HG03064 (cell line): ENCODE results near the gene MBOAT7.
"Not testable (repeated sequence)": the region's sequence is repeated elsewhere in the genome, so short reads cannot be mapped to it uniquely, and the experiment has no call there.

ENCODE experiments used
- ATAC-seq: cut with Tn5 transposase; IDR thresholded peaks from one replicate; pipeline ENCODE4 v1.9.1; 2021; ENCODE audit warnings: low read depth; ENCODE audit not compliant: unreplicated experiment

The MBOAT7 gene

DNA sequence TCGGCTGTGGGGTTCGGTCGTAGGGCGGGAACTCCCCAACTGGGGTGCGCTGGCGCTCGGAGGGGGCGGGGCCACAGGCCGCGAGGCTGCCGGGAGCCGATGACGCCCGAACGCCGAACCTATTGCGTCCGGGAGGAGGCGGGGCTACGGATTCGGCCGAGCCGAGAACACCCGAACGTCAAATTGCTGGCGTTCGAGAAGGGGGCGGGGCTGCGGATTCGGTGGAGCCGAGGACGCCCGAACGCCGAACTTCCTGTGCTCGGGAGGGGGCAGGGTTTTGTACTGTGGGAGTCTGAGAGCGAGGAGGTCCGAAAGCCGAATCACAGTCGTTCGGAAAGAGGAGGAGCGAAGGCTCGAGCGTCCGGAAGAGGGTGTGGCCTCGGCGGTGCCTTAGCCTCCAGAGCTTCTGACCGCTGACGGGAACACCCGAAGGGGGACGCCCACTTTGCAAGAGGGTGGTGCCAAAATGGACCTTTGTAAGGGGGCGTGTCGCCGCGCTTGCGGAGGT lies 1.2 kb upstream of the MBOAT7 start:
- ATAC-seq, result peak; percentile 42

DNA sequence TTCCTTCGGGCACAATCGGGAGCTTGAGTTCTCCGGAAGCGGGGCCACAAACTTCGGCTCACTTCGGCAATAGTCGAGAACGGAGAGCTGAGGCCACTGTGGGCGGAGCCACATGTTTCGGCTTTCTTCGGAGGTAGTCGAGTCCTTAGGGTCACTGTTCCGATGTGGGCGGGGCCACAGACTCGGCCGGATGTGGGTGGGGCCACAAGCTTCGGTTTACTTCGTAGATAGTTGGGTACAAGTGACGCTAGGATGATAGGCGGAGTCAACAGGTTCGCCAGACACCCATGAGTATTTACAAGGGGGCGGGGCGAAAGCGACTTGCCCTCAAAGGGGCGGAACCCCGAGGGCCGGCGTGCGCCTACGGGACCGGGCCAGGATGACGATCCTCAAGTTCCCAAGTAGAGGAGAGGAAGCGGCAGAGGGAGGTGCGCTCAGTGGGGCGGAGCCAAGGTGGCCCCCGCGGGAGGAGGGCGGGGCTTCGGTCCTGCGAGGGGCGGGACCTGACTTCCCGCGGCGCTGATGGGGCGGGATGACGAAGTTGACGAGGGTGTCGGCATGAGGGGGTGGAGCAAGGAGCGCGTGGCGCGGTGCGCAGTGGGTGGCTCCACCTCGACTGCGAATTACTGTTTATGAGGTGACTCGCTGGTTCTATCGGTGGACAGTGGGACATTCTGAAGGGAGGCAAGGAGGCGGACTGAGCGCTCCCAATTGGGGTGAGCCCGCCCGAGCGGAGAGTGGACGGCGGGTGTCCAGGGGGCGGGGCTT lies 539 bp upstream of the MBOAT7 start:
- peak; percentile 46 for ATAC-seq

DNA sequence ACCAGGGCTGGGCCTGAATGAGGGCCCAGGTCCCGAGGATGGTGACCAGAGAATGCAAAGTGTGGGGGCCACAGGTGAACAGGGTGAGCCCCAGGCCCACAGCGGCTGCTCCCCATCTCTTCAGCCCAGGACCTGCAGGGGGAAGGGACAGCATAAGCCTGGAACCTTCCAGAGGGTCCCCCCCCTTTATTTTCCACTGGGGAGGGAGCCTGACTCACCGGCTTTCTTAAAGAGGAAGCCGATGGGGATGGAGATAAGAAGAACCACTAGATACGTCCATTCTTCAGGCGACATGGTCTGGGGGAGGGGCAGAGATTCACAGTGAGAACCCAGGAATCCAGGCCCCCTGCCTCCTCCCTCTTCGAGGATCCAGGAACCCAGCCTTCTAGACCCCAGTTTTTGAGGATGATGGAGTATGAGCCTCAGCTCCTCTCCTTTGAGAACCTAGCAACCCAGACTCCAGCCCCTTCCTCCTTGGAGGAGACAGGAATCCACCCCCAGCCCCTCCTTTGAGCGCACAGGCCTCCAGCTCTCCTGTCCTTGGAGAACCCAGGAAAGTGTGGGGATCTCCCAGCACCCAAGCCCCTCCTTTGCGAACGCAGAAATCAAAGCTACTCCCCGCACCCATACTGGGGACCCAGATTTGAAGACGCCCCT lies 1.0 kb downstream of the MBOAT7 start:
- no peak for ATAC-seq

DNA sequence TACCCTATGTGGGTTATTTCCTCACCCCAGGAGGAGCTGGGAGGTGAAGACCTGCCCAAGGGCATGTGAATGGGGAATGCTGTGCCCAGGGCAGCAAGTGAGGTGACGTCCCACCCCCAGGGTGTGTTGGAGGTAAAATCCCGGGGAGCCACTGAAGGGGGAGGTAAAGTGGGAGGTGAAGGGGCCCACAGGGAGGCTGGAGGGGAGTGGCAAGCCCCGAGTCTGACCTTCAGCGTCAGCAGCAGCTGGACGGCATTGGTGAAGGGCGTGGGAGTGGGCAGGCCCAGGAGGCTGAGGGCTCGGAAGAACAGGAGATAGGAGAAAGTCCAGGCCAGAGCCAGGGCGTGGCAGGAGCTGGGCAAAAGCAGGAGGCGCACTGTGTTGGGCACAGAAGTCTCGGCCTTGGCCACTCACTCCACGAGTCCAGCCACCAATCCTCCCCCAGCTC lies 2.4 kb downstream of the MBOAT7 start:
- ATAC-seq, result no peak

DNA sequence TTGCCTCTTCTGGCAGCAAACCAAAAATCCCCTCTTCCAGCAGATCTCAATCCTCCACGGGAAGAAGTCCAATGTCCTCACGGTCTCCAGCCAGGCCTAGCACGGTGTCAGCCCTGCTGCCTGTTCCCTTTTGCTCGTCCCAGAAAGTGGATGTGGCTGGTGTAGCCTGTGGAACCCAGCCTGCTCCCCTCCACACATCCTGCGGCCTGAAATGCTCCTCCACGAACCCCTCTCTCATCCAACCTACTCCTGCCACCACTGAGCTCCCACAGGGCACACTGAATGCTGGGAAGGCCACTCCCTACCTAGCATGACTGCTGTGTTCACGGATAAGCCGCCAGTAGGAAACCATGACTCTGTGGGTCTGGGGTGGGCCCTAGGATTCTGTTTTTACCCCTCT lies 3.0 kb downstream of the MBOAT7 start:
- ATAC-seq, result no peak

DNA sequence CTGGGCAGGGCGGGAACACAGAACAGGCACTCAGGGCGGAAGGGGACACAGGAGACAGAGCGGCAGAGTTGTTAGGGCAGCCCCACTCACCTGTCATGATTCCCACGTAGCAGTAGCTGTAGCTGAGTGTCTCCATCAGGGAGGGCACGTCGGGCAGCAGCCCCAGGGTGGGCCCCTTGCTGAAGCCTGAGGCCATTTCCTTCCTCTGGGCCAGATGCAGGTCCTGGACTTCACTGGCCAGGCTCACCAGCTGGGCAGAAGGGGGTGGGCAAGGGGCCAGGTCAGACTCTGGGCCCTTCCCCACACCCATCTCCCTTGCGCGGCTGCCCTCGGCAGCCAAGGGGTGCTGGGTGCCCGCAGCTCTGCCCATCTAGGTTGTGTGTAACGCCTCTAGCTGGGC lies 5.9 kb downstream of the MBOAT7 start:
- no peak for ATAC-seq

DNA sequence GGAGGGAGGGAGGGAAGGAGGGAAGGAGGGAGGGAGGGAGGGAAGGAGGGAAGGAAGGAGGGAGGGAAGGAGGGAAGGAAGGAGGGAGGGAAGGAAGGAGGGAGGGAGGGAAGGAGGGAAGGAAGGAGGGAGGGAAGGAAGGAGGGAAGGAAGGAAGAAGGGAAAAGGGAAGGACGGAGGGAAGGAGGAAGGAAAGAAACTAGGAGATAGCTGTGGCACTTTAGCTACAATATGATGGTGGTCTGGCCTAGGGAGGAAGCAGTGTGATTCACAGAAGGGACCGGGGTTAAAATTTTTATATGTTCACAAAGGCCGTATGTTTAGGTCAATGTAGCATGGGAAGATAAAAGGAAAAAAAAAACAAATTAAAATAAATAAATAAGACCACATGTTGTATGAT lies 7.5 kb downstream of the MBOAT7 start:
- ATAC-seq, result not testable (repeated sequence)

DNA sequence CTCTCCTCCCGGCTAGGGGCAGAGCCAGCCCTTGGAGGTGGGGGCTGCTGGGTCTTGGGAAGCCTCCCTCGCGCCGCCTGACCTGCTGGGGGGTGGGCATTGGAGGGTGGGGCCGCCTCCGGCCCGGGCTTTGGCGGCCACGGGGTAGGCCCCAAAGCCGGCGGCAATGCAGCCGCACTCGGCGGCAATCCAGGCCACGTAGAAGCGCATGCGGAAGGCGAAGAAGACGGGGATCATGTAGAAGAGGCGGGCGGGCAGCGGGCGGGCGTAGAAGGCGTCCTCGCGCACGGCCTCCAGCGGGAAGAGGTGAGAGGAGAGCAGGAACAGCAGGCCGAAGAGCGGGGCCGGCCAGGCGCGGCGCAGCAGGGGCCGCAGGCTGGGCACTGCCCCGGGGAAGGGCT lies 8.7 kb downstream of the MBOAT7 start:
- no peak for ATAC-seq

DNA sequence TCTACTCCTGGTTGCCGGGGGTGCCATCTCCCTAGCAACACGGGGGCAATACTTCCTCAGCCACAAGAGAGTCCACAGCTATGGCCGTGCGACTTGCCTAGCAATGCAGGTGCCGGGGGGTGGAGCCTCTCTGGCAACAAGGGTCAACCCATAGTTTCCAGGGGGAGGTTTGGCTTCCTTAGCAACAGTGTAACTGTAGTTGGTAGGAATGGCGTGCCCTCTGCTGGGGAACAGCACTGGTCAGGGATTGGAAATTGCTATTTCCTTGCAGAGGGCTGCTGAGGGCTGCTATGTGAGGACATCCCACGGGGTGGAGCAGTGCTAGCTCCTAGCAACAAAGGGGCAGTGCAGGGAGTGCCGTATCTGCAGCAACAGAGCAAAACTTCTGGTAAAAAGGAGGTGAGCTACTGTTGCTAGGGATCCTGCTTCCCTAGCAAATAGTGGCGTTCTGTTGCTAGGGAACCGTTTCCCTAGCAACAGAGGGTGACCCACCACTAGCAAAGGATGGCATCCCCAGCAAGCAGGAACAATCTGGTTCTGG lies 9.4 kb downstream of the MBOAT7 start:
- ATAC-seq, result no peak

DNA sequence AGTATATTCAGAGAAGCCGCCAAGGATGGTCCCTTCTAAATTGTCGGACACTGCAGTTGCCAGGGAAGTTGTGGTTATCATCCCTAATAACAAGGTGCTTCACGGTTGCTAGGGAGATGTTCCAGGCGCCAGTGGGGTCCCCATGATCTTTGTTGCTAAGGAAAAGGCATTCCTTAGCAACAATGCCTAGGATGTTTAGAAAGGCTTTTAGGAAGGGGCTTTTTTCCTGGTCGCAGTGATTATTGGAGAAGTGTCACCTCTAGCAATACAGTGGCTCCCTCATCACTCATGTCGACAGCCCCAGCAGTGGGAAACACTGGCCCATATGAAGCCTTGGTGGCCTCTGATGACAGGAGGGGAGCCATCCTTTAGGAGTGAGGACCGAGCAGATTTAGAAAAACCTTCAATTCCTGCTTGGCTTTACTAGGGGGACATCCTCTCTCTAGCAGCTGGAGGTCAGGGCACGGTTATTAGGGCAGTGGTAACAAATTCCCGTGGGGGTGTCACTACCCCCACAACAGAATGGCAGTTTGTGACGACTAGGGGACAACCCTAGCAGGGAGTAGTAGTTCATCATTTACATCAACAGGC lies 10.0 kb downstream of the MBOAT7 start:
- no peak for ATAC-seq

DNA sequence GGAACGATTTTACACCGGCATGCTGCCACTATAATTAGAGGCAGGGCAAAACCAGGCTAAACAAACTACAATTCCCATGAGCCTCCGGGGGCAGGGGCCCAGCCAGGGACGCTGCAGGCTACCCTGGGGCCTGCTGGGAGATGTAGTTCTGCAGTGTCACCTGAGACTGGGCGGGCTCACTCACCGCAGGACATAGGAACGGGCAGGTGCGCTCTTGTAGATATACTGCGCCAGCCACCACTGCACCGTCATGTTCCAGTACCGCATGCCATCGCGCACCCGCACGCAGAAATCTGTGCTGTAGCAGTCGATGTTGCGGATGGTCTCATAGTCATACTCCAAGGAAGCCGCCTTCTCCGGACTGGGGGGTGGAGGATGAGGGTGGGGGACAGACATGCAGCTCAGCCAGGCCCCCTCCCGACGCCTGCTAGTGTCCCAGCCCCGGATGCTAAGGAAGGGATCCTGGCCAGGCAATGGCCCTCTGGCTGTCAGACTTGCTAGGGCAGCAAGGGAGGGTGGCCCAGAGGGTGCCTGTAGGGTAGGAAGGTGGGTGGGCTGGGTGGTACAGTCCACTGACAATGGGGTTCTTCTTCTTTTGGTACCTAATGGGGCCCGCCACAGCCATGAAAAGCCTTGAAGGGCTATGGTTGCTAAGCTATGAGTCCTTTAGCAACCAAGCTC lies 10.7 kb downstream of the MBOAT7 start:
- ATAC-seq, result no peak

DNA sequence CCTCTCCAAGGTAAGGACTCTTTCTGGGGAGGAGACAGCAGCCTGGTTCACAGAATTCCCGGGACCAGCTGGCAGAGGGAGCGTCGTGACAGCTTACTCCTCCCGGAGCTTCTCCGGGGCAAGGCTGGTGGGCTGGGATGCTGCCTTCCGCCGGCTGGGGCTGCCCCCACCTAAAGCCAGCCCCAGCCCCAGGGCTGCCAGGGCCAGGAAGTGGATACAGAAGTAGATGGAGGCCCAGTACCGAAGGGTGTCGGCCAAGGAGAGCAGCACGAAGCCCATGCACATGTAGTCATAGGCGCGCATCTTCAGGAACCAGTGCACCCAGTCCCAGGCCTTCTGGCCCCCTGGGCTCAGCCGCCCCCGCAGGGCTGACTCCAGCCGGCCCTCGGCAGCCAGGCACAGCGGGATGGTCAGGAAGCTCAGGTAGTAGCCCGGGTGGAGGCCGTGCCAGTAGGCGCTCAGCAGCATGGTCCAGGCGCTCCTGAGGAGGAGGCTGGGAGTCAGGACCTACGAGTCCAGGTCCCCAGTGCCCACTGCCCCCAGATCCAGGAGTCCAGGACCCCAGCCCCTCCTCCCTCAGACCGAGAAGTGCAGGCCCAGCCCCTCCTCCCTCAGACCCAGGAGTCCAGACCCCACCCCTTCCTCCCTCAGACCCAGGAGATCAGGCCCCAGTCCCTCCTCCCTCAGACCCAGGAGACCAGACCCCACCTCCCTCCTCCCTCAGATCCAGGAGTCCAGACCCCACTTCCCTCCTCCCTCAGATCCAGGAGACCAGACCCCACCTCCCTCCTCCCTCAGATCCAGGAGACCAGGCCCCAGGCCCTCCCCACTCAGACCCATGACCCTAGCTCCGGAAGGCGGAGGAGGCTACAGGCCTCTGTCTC lies 15.2 kb downstream of the MBOAT7 start:
- ATAC-seq, result no peak

DNA sequence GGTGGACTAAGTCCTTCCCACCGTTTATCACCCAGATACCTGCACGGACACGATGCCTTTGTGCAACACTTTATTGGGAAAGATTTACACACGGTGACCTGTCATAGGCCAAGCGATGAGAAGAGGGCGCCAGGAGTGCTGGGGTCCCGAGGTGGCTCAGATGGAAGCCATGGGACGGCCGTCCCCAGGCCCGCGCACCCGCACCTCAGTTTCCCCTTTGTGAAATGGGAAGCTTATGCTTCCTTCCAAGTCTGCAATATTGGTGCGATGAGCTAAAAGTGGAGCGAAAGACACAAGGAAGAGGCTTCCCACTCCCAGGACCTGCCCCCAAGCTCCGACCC lies 16.1 kb downstream of the MBOAT7 start:
- ATAC-seq, result no peak

DNA sequence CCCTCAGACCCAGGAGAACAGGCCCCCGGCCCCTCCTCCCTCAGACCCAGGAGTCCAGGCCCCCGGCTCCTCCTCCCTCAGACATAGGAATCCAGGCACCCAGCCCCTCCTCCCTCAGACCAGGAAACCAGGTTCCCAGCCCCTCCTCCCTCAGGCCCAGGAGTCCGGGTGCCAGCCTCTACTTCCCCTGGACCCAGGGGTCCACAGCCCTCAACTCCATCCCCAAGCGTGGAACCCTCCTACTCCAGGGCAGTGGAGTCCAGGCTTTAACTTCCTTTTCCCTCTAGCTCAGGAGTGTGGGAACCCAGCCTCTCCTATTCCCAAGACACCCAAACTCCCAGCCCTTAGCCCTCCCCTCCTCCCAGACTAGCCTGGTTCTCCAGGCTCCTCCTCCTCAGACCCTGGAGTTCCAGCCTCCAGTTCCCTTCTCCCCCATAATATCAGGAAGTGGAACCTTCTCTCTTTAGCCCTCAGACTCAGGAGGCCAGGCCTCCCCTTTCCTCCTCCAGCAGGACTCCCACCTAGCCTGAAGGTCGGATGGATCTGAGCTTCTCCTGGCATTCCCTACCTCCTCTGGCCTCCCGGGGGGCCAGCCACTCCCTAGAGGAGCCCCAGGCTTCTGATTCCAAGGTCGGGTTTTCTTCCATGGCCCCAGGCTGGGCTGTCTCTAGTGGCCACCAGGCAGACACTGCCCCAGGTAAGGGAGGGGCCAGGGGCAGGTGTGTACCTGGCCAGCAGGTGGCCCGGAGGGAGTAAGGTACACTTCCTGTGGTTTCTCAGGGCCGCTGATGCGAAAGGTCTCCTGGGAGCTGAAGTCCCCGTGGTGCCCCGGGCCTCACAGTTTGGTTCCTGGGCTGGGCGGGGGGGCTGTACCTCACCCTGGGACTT lies 16.7 kb downstream of the MBOAT7 start, which contains the start of gene TMC4:
TMC4 (minus strand) TSS at position 690 of the 888 bp plus-strand sequence; CDS start at position 647, 43 bp downstream.
- ATAC-seq, result no peak

DNA sequence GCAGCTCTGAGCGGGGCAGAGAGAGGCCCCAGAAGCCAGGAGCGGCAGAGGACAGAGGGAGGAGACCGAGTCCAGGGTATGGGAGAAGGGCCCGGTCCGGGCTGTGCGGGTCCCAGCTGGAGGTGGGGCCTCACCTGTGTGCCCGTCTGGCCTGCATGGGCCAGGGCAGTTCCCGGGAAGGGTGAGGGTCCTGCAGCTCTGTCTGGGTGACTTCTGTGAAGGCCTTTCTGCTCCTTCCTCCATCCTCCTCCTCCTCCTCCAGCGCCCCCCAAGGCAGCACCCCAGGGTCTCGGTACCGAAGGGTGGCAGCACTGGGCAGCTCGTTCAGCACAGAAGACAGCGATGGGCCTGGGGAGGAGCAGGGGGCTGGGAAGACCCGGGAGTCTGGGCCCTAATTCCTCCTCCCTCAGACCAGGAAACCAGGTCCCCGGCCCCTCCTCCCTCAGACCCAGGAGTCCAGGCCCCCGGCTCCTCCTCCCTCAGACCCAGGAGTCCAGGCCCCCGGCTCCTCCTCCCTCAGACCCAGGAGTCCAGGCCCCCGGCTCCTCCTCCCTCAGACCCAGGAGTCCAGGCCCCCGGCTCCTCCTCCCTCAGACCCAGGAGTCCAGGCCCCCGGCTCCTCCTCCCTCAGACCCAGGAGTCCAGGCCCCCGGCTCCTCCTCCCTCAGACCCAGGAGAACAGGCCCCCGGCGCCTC lies 17.5 kb downstream of the MBOAT7 start:
- not testable (repeated sequence) for ATAC-seq

DNA sequence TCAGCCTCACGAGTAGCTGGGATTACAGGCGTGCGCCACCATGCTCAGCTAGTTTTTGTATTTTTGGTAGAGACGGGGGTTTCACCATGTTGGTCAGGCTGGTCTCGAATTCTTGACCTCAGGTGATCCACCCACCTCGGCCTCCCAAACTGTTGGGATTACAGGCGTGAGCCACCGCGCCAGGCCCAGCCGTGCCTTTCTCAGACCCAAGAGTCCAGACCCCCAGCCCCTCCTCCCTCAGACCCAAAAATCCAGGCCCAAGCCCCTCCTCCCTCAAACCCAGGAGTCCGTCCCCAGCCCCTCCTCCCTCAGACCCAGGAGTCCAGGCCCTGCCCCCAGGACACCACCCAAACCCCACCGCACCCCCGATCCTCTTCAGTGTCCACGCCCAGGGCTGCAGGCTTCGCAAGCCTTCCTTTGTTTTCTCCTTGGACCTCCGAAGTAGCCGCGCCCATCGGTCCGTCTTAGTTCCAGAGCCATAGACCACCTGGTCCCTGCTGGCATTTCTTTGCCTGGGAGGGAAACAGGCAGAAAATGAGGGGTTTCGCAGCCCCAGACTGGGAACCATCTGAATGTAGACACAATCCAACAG lies 20.1 kb downstream of the MBOAT7 start:
- ATAC-seq, result no peak

DNA sequence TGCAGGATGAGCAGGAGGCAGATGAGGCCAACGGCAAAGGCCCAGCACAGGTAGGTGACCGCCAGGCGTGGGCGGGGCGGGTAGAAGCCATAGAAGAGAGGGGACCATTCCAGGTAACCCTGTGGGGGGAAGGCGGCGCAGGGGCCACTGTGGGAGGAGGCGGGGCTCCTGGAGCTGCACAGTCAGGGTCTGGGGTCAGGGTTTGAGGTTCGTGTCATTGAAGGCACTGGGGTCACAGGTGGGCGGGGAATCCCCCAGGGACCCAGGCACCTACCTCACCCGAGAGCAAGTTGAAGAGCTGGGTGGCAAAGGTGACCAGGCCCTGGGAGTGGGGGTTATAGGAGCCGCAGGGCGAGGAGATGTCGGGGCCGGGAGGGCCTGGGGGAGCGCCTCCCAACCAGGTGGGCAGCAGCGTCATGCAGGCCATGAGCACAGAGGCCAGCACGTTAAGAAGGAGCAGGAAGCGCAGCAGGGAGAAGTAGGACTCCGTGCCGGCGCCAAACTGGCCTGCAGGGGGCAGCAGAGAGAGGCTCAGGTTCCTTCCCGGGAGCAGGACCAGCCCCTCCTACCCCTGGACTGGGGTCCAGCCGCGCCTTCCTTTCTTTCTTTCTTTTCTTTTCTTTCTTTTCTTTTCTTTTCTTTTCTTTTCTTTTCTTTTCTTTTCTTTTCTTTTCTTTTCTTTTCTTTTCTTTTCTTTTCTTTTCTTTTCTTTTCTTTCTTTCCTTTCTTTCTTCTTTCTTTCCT lies 21.0 kb downstream of the MBOAT7 start:
- ATAC-seq, result no peak
